ENCODE results near the gene KIAA0040.

DNA sequence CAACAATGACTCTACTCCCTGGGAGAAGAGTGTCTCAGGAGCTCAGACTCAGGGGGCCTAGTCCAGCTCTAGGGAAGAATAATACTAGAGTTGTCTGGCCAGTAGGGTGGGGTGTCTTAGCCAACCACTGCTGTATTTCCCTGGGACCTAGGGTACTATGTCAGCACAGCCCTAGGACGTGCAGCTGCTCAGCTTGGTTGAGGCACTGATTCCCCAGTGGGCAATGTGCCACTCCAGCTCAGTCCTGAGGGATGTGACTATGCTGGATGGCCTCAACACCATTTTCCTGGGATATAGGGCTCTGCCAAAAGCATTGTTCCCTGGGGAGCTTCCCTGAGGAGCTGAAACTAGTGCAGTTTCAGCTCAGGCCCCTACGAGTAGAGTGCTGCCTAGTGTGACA is 77.6 kb downstream of the KIAA0040 start:
- TF ChIP-seq, protein P1, sequence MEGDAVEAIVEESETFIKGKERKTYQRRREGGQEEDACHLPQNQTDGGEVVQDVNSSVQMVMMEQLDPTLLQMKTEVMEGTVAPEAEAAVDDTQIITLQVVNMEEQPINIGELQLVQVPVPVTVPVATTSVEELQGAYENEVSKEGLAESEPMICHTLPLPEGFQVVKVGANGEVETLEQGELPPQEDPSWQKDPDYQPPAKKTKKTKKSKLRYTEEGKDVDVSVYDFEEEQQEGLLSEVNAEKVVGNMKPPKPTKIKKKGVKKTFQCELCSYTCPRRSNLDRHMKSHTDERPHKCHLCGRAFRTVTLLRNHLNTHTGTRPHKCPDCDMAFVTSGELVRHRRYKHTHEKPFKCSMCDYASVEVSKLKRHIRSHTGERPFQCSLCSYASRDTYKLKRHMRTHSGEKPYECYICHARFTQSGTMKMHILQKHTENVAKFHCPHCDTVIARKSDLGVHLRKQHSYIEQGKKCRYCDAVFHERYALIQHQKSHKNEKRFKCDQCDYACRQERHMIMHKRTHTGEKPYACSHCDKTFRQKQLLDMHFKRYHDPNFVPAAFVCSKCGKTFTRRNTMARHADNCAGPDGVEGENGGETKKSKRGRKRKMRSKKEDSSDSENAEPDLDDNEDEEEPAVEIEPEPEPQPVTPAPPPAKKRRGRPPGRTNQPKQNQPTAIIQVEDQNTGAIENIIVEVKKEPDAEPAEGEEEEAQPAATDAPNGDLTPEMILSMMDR (IDR thresholded peaks at IDR 0.05): no peak
- no peak for TF ChIP-seq POLR2A (IDR thresholded peaks at IDR 0.05)
